Loucy (cell line): ENCODE results near the gene MIA2.

Experiments used
- H2AFZ ChIP-seq: fragments of 200-600 bp; sonication (generic); 2 replicates; pipeline ENCODE4 v1.6.0; 2016; ENCODE audit warnings: antibody characterized with exemption, mild to moderate bottlenecking, low read length, moderate library complexity
- H3F3A ChIP-seq: fragments of 200-600 bp; 2 replicates; pipeline ENCODE4 v1.6.0; 2016; ENCODE audit warnings: antibody characterized with exemption, low read depth, mild to moderate bottlenecking
- H3K27me3 ChIP-seq: fragments of 200-600 bp; sonication (generic); 2 replicates; pipeline ENCODE4 v1.6.1; 2014; ENCODE audit warnings: low read length, mild to moderate bottlenecking; ENCODE audit not compliant: insufficient read depth, poor library complexity, severe bottlenecking
- H3K36me3 ChIP-seq: fragments of 200-600 bp; sonication (generic); 2 replicates; pipeline ENCODE4 v1.6.1; 2016; ENCODE audit warnings: low read length; ENCODE audit not compliant: insufficient read depth
- H3K4me1 ChIP-seq: fragments of 200-600 bp; sonication (generic); 2 replicates; pipeline ENCODE4 v1.5.1; 2014; ENCODE audit warnings: low read length, mild to moderate bottlenecking; ENCODE audit not compliant: insufficient read depth, poor library complexity, severe bottlenecking
- H3K4me2 ChIP-seq: fragments of 200-600 bp; sonication (generic); 2 replicates; pipeline ENCODE4 v1.6.0; 2014; ENCODE audit warnings: antibody characterized with exemption, low read length, low read depth, mild to moderate bottlenecking; ENCODE audit not compliant: poor library complexity, severe bottlenecking
- H3K4me3 ChIP-seq: fragments of 200-600 bp; sonication (generic); 2 replicates; pipeline ENCODE4 v1.5.1; 2014; ENCODE audit warnings: low read length, mild to moderate bottlenecking, mixed read lengths; ENCODE audit not compliant: poor library complexity, severe bottlenecking
- H3K79me2 ChIP-seq: fragments of 200-600 bp; sonication (generic); 2 replicates; pipeline ENCODE4 v1.6.1; 2014; ENCODE audit warnings: low read length; ENCODE audit not compliant: insufficient read depth
- H3K9ac ChIP-seq: fragments of 200-600 bp; sonication (generic); 2 replicates; pipeline ENCODE4 v1.6.0; 2014; ENCODE audit warnings: mild to moderate bottlenecking, low read depth, low read length, moderate library complexity; ENCODE audit not compliant: poor library complexity, severe bottlenecking
- H3K9me2 ChIP-seq: fragments of 200-600 bp; sonication (generic); replicated peaks from 2 replicates; pipeline ENCODE4 v1.6.1; 2016; ENCODE audit warnings: low read depth, low read length, mixed read lengths
- H3K9me3 ChIP-seq: fragments of 200-600 bp; sonication (generic); 2 replicates; pipeline ENCODE4 v1.6.1; 2014; ENCODE audit warnings: mild to moderate bottlenecking, antibody characterized with exemption, low read length, low read depth; ENCODE audit not compliant: insufficient read depth
- H4K20me1 ChIP-seq: fragments of 200-600 bp; sonication (generic); 2 replicates; pipeline ENCODE4 v1.6.0; 2014; ENCODE audit warnings: antibody characterized with exemption, low read length, mild to moderate bottlenecking; ENCODE audit not compliant: insufficient read depth, poor library complexity, severe bottlenecking
- CTCF ChIP-seq: fragments of 200-600 bp; sonication (generic); conservative IDR thresholded peaks from 2 replicates; pipeline ENCODE4 v1.5.1; 2014; ENCODE audit warnings: mild to moderate bottlenecking, antibody characterized with exemption, low read length
- EZH2phosphoT487 ChIP-seq: fragments of 200-600 bp; IDR thresholded peaks from 2 replicates; pipeline ENCODE4 v1.6.1; 2018; ENCODE audit warnings: antibody characterized with exemption, mild to moderate bottlenecking, moderate library complexity, borderline replicate concordance

The MIA2 gene

GRCh38 chr14:39233680-39234326 lies at the start of gene MIA2:
Gene MIA2 (plus strand): TSS chr14:39233915. CDS start chr14:39234115, 200 bp downstream.
- H3K9me2 ChIP-seq = no peaks in the 10 kb centered on the region
- H3K9me3 ChIP-seq = no peaks in the 10 kb centered on the region
- H3K27me3 ChIP-seq = no peaks in the 10 kb centered on the region
- no peaks in the 10 kb centered on the region for H3K79me2 ChIP-seq
- no peak within 1 kb of the TSS for H3K9ac ChIP-seq
- H2AFZ ChIP-seq = peak within 1 kb of the TSS; percentile 20
- no peaks in the 10 kb centered on the region for H4K20me1 ChIP-seq
- H3K4me1 ChIP-seq = no peaks in the 10 kb centered on the region
- TF ChIP-seq CTCF (no peak), EZH2phosphoT487 (no peak)
- H3K36me3 ChIP-seq = no peaks in the 10 kb centered on the region
- H3F3A ChIP-seq = no peaks in the 10 kb centered on the region
- H3K4me2 ChIP-seq = no peak within 1 kb of the TSS
- H3K4me3 ChIP-seq = no peak within 1 kb of the TSS

GRCh38 chr14:39184628-39185255 lies 49.0 kb upstream of the MIA2 start:
- H2AFZ ChIP-seq = no peak overlapping the region
- 0 out of 2 replicates have a peak, but pooled peaks cover 6% of the 10 kb centered on the region for H3F3A ChIP-seq
- H3K27me3 ChIP-seq = no peaks in the 10 kb centered on the region
- H4K20me1 ChIP-seq = peaks cover 42% of the 10 kb centered on the region
- H3K36me3 ChIP-seq = peaks cover 50% of the 10 kb centered on the region
- no peaks in the 10 kb centered on the region for H3K9me3 ChIP-seq
- H3K4me3 ChIP-seq = no peak overlapping the region
- no peak overlapping the region for H3K4me2 ChIP-seq
- peaks cover 30% of the 10 kb centered on the region for H3K4me1 ChIP-seq
- H3K9ac ChIP-seq = no peak overlapping the region
- TF ChIP-seq CTCF (no peak), EZH2phosphoT487 (no peak)
- H3K9me2 ChIP-seq = no peaks in the 10 kb centered on the region
- H3K79me2 ChIP-seq = peaks cover 18% of the 10 kb centered on the region; the same call in 1 of the 2 replicates

GRCh38 chr14:39185256-39186049 lies 48.3 kb upstream of the MIA2 start:
- peaks cover 11% of the 10 kb centered on the region; the same call in 1 of the 2 replicates for H3K79me2 ChIP-seq
- H3K9me3 ChIP-seq = no peaks in the 10 kb centered on the region
- 0 out of 2 replicates have a peak, but pooled peaks cover 6% of the 10 kb centered on the region for H3F3A ChIP-seq
- TF ChIP-seq CTCF (no peak), EZH2phosphoT487 (no peak)
- peaks cover 35% of the 10 kb centered on the region for H4K20me1 ChIP-seq
- H3K4me2 ChIP-seq = no peak overlapping the region
- H3K4me3 ChIP-seq = no peak overlapping the region
- no peaks in the 10 kb centered on the region for H3K27me3 ChIP-seq
- peaks cover 23% of the 10 kb centered on the region for H3K4me1 ChIP-seq
- no peak overlapping the region for H2AFZ ChIP-seq
- H3K9me2 ChIP-seq = no peaks in the 10 kb centered on the region
- H3K36me3 ChIP-seq = peaks cover 43% of the 10 kb centered on the region
- no peak overlapping the region for H3K9ac ChIP-seq
